GM23338 (cell line): ENCODE measurements around the gene HDAC3. TPM values are rescaled to one million over a fixed set of nuclear protein-coding genes. Genes with fewer than 3 reads are reported as not detected.
A peak's percentile ranks its signal among the peaks of the same experiment; 100 is the strongest.

Experiments
- ATAC-seq: fragments of 200-7000 bp; cut with Tn5 transposase; 3 replicates; pipeline ENCODE4 v1.9.1; 2020
- DNase-seq: peaks from one replicate; pipeline ENCODE4 v3.0.0-alpha.2; 2015; ENCODE audit warnings: low spot score
- H2AFZ ChIP-seq: fragments of 200-600 bp; sonication (generic); 2 replicates; pipeline ENCODE4 v1.8.0; 2016; ENCODE audit warnings: antibody characterized with exemption, mild to moderate bottlenecking, moderate library complexity
- H3F3A ChIP-seq: fragments of 200-600 bp; sonication (generic); replicated peaks from 2 replicates; pipeline ENCODE4 v1.8.0; 2017; ENCODE audit warnings: antibody characterized with exemption, mixed run types, low read depth
- H3K27ac ChIP-seq: fragments of 200-600 bp; sonication (generic); 2 replicates; pipeline ENCODE4 v1.6.1; 2016; ENCODE audit warnings: low read depth
- H3K27me3 ChIP-seq: fragments of 200-600 bp; sonication (generic); 2 replicates; pipeline ENCODE4 v1.8.0; 2016; ENCODE audit warnings: mild to moderate bottlenecking, mixed run types, moderate library complexity; ENCODE audit not compliant: insufficient read depth
- H3K36me3 ChIP-seq: fragments of 200-600 bp; sonication (generic); 2 replicates; pipeline ENCODE4 v1.8.0; 2016; ENCODE audit warnings: mild to moderate bottlenecking; ENCODE audit not compliant: insufficient read depth
- H3K4me1 ChIP-seq: fragments of 200-600 bp; sonication (generic); 2 replicates; pipeline ENCODE4 v1.8.0; 2016; ENCODE audit warnings: mild to moderate bottlenecking, moderate library complexity; ENCODE audit not compliant: insufficient read depth
- H3K4me2 ChIP-seq: fragments of 200-600 bp; sonication (generic); 2 replicates; pipeline ENCODE4 v1.7.1; 2017; ENCODE audit warnings: mixed run types
- H3K4me3 ChIP-seq: fragments of 200-600 bp; sonication (generic); 2 replicates; pipeline ENCODE4 v1.6.1; 2016; ENCODE audit warnings: mixed run types
- H3K79me2 ChIP-seq: fragments of 200-600 bp; sonication (generic); replicated peaks from 2 replicates; pipeline ENCODE4 v1.8.0; 2017; ENCODE audit warnings: mild to moderate bottlenecking; ENCODE audit not compliant: insufficient read depth
- H3K9me2 ChIP-seq: fragments of 200-600 bp; sonication (generic); 2 replicates; pipeline ENCODE4 v1.8.0; 2017; ENCODE audit not compliant: insufficient read depth
- H4K20me1 ChIP-seq: fragments of 200-600 bp; sonication (generic); replicated peaks from 2 replicates; pipeline ENCODE4 v1.8.0; 2017; ENCODE audit warnings: mild to moderate bottlenecking; ENCODE audit not compliant: insufficient read depth
- H3K27ac Mint-ChIP-seq: 2 replicates; pipeline ENCODE4 v1.8.0; 2020; ENCODE audit warnings: inconsistent platforms, mild to moderate bottlenecking, moderate library complexity, mixed read lengths
- H3K27me3 Mint-ChIP-seq: 3 replicates; pipeline ENCODE4 v1.8.0; 2022; ENCODE audit warnings: low read depth, mild to moderate bottlenecking, moderate library complexity, mixed read lengths, inconsistent platforms; ENCODE audit not compliant: insufficient read depth, poor library complexity
- H3K36me3 Mint-ChIP-seq: 3 replicates; pipeline ENCODE4 v1.8.0; 2021; ENCODE audit warnings: low read depth, mild to moderate bottlenecking, inconsistent platforms, moderate library complexity, mixed read lengths
- H3K4me1 Mint-ChIP-seq: 3 replicates; pipeline ENCODE4 v1.8.0; 2020; ENCODE audit warnings: mild to moderate bottlenecking, inconsistent platforms, mixed read lengths
- H3K4me3 Mint-ChIP-seq: 3 replicates; pipeline ENCODE4 v1.8.0; 2021; ENCODE audit warnings: moderate library complexity, mild to moderate bottlenecking, inconsistent platforms, mixed read lengths
- H3K9me3 Mint-ChIP-seq: 3 replicates; pipeline ENCODE4 v1.8.0; 2020; ENCODE audit warnings: moderate library complexity, mild to moderate bottlenecking, inconsistent platforms, mixed read lengths
- STAT1 ChIP-seq: IDR thresholded peaks from one replicate; pipeline ENCODE4 v1.6.1; 2016; ENCODE audit warnings: antibody characterized with exemption; ENCODE audit not compliant: unreplicated experiment
- ZNF114 ChIP-seq: fragments of 250-450 bp; sonication (Bioruptor Pico); IDR thresholded peaks from 2 replicates; pipeline ENCODE4 v1.5.0; 2020; ENCODE audit warnings: mild to moderate bottlenecking, moderate library complexity
- ZNF331 ChIP-seq: fragments of 250-450 bp; sonication (Bioruptor Pico); IDR thresholded peaks from 2 replicates; pipeline ENCODE4 v1.5.0; 2020; ENCODE audit warnings: low read depth, mild to moderate bottlenecking, moderate library complexity
- polyA plus RNA-seq: library from polyadenylated mRNA; unstranded; fragments of >200 nt; fragmentation: Nextera tagmentation; extraction: Ambion mirVana; gene quantifications from 2 replicates; pipeline ENCODE4 v1.2.1, GENCODE V29; 2016
- total RNA-seq: library from RNA; depleted of rRNA; stranded (reverse); fragments of >200 nt; shearing (Covaris generic); gene quantifications from 2 replicates; pipeline ENCODE4 v1.2.3, GENCODE V29; 2014
- TF ChIP-seq, protein P1 (sequence below): fragments of 250-450 bp; sonication (Bioruptor Pico); IDR thresholded peaks from 2 replicates; pipeline ENCODE4 v1.5.0; 2020; ENCODE audit warnings: mild to moderate bottlenecking, moderate library complexity
- TF ChIP-seq, protein P2 (sequence below), 2 experiments: fragments of 200-600 bp in 1 of 2; sonication (generic) in 1 of 2; conservative IDR thresholded peaks; 2 replicates each; pipeline versions ENCODE4 v1.5.1 to v1.6.1; 2016 to 2017; ENCODE audit warnings: antibody characterized with exemption in 2 of 2, low read depth in 2 of 2, mild to moderate bottlenecking in 2 of 2, moderate library complexity in 1 of 2

The HDAC3 gene
- total and polyA plus RNA-seq, 2 experiments from 2014 or later: 59.2 to 90.0 TPM

DNA sequence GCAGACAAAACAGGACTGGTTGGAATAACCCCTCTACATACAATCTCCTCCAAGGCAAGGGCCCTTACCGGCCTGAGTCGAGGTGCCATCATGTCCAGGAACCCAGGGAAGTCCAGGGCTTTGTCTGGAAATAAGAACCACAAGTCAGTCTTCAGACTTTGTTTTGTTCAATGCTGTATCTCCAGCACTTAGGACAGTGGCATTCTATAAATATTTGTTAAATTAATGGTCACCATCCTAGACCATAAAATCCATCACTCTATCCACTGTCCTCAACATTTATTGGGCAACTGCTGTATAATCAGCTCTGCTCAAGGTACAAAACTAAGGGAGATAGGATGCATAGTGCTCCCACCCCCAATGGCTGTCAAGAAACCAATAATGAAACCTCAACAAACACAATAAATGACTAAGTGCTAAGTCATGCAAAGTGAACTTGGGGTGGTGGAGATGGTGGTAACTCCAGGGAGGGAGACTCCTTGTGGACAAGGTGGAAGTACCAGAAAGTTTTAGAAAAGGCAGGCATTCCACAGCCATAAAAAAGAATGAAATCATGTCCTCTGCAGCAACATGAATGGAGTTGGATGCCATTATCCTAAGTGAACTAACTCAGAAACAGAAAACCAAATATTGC is 5.1 kb upstream of the HDAC3 start:
- Mint-ChIP-seq H3K27ac (no peak overlapping the region), H3K9me3 (no peaks in the 10 kb centered on the region), H3K36me3 (peaks cover 46% of the 10 kb centered on the region), H3K4me1 (peaks cover 16% of the 10 kb centered on the region), H3K27me3 (peaks cover 6% of the 10 kb centered on the region), H3K4me3 (no peak overlapping the region)
- Histone ChIP-seq H3K4me3 (no peak overlapping the region), H3K79me2 (no peaks in the 10 kb centered on the region; the same call in 1 of the 2 replicates), H3K4me1 (peaks cover 8% of the 10 kb centered on the region), H4K20me1 (peaks cover 5% of the 10 kb centered on the region; the same call in 1 of the 2 replicates), H3K4me2 (no peak overlapping the region), H3K27me3 (peaks cover 3% of the 10 kb centered on the region; the same call in 1 of the 2 replicates), H3K9me2 (no peaks in the 10 kb centered on the region), H2AFZ (no peak overlapping the region), H3K36me3 (0 out of 2 replicates have a peak, but pooled peaks cover 3% of the 10 kb centered on the region), H3K27ac (no peak overlapping the region), H3F3A (0 out of 2 replicates have a peak, but pooled peaks cover 7% of the 10 kb centered on the region)
- TF ChIP-seq ZNF114 (CRISPR knock-in tag) (no peak), STAT1 (no peak), ZNF331 (CRISPR knock-in tag) (no peak)
- TF ChIP-seq, protein P1, sequence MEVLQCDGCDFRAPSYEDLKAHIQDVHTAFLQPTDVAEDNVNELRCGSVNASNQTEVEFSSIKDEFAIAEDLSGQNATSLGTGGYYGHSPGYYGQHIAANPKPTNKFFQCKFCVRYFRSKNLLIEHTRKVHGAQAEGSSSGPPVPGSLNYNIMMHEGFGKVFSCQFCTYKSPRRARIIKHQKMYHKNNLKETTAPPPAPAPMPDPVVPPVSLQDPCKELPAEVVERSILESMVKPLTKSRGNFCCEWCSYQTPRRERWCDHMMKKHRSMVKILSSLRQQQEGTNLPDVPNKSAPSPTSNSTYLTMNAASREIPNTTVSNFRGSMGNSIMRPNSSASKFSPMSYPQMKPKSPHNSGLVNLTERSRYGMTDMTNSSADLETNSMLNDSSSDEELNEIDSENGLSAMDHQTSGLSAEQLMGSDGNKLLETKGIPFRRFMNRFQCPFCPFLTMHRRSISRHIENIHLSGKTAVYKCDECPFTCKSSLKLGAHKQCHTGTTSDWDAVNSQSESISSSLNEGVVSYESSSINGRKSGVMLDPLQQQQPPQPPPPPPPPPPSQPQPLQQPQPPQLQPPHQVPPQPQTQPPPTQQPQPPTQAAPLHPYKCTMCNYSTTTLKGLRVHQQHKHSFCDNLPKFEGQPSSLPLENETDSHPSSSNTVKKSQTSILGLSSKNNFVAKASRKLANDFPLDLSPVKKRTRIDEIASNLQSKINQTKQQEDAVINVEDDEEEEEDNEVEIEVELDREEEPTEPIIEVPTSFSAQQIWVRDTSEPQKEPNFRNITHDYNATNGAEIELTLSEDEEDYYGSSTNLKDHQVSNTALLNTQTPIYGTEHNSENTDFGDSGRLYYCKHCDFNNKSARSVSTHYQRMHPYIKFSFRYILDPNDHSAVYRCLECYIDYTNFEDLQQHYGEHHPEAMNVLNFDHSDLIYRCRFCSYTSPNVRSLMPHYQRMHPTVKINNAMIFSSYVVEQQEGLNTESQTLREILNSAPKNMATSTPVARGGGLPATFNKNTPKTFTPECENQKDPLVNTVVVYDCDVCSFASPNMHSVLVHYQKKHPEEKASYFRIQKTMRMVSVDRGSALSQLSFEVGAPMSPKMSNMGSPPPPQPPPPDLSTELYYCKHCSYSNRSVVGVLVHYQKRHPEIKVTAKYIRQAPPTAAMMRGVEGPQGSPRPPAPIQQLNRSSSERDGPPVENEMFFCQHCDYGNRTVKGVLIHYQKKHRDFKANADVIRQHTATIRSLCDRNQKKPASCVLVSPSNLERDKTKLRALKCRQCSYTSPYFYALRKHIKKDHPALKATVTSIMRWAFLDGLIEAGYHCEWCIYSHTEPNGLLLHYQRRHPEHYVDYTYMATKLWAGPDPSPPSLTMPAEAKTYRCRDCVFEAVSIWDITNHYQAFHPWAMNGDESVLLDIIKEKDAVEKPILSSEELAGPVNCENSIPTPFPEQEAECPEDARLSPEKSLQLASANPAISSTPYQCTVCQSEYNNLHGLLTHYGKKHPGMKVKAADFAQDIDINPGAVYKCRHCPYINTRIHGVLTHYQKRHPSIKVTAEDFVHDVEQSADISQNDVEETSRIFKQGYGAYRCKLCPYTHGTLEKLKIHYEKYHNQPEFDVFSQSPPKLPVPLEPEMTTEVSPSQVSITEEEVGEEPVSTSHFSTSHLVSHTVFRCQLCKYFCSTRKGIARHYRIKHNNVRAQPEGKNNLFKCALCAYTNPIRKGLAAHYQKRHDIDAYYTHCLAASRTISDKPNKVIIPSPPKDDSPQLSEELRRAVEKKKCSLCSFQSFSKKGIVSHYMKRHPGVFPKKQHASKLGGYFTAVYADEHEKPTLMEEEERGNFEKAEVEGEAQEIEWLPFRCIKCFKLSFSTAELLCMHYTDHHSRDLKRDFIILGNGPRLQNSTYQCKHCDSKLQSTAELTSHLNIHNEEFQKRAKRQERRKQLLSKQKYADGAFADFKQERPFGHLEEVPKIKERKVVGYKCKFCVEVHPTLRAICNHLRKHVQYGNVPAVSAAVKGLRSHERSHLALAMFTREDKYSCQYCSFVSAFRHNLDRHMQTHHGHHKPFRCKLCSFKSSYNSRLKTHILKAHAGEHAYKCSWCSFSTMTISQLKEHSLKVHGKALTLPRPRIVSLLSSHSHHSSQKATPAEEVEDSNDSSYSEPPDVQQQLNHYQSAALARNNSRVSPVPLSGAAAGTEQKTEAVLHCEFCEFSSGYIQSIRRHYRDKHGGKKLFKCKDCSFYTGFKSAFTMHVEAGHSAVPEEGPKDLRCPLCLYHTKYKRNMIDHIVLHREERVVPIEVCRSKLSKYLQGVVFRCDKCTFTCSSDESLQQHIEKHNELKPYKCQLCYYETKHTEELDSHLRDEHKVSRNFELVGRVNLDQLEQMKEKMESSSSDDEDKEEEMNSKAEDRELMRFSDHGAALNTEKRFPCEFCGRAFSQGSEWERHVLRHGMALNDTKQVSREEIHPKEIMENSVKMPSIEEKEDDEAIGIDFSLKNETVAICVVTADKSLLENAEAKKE (CRISPR knock-in tag): no peak
- TF ChIP-seq, protein P2, sequence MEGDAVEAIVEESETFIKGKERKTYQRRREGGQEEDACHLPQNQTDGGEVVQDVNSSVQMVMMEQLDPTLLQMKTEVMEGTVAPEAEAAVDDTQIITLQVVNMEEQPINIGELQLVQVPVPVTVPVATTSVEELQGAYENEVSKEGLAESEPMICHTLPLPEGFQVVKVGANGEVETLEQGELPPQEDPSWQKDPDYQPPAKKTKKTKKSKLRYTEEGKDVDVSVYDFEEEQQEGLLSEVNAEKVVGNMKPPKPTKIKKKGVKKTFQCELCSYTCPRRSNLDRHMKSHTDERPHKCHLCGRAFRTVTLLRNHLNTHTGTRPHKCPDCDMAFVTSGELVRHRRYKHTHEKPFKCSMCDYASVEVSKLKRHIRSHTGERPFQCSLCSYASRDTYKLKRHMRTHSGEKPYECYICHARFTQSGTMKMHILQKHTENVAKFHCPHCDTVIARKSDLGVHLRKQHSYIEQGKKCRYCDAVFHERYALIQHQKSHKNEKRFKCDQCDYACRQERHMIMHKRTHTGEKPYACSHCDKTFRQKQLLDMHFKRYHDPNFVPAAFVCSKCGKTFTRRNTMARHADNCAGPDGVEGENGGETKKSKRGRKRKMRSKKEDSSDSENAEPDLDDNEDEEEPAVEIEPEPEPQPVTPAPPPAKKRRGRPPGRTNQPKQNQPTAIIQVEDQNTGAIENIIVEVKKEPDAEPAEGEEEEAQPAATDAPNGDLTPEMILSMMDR (conservative IDR thresholded peaks at IDR 0.05; ENCODE audit: low read depth in 2 of 2): peak; percentile 27 to 36; a peak in 3 of 4 replicates
- no peak for ATAC-seq
- peak; percentile 40 for DNase-seq
